B cell (primary cell): Measurements from ENCODE around the gene RAP1A.

Experiments
- EZH2 ChIP-seq: IDR thresholded peaks from 2 replicates; pipeline ENCODE4 v1.6.1; 2012; ENCODE audit warnings: borderline replicate concordance, low read depth, mild to moderate bottlenecking, moderate library complexity, low read length; ENCODE audit not compliant: insufficient read depth, poor library complexity, severe bottlenecking
- TF ChIP-seq, protein P1 (sequence below): fragments of 200-600 bp; IDR thresholded peaks from one replicate; pipeline ENCODE4 v1.8.0; 2022; ENCODE audit warnings: antibody characterized with exemption, mild to moderate bottlenecking

DNA sequence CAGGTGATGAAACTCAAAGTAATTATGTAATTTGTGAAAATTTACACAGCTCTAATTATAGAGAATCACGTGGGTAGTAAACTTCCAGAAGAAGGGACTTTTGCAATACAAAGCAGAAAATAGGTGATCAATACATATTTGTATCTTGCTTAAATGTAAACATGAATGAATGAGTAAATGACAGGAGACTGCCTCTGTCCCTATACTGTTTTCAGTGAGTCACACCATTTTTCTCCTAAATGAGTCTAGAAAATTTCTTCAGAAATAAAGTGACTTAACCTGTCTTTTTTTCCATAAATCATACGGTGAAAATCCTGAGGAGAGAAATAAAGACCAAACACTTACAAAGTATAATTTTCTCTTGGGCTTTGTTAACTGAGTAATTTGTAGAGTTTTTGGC lies 11.9 kb downstream of the RAP1A start:
- TF ChIP-seq, protein P1, sequence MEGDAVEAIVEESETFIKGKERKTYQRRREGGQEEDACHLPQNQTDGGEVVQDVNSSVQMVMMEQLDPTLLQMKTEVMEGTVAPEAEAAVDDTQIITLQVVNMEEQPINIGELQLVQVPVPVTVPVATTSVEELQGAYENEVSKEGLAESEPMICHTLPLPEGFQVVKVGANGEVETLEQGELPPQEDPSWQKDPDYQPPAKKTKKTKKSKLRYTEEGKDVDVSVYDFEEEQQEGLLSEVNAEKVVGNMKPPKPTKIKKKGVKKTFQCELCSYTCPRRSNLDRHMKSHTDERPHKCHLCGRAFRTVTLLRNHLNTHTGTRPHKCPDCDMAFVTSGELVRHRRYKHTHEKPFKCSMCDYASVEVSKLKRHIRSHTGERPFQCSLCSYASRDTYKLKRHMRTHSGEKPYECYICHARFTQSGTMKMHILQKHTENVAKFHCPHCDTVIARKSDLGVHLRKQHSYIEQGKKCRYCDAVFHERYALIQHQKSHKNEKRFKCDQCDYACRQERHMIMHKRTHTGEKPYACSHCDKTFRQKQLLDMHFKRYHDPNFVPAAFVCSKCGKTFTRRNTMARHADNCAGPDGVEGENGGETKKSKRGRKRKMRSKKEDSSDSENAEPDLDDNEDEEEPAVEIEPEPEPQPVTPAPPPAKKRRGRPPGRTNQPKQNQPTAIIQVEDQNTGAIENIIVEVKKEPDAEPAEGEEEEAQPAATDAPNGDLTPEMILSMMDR, result no peak
- TF ChIP-seq EZH2, result no peak
